Small intestine (tissue), 7 donors: ENCODE data around the gene GRIK2. TPM values are rescaled to one million over a fixed set of nuclear protein-coding genes. Genes with fewer than 3 reads are reported as not detected.

Experiments
- DNase-seq, 2 donors: peaks; one replicate each; pipeline versions ENCODE4 v3.0.0 to v3.0.0-alpha.2; 2013
- FAIRE-seq: peaks from 2 replicates; lab custom pipeline; 2012; peaks lifted over from hg19 to GRCh38; lab: Jason Lieb, UNC
- H3K27ac ChIP-seq, 3 donors: one replicate each; pipeline ENCODE4 v1.5.1; 2013; ENCODE audit warnings: low read length in 2 of 3, mild to moderate bottlenecking in 2 of 3, control low read depth in 1 of 3, inconsistent platforms in 1 of 3, low read depth in 1 of 3, moderate library complexity in 1 of 3
- H3K27me3 ChIP-seq, 3 donors: one replicate each; pipeline ENCODE4 v1.6.1; 2013; ENCODE audit warnings: low read length in 3 of 3, inconsistent platforms in 1 of 3; ENCODE audit not compliant: control insufficient read depth in 3 of 3, insufficient read depth in 3 of 3
- H3K36me3 ChIP-seq, 3 donors: one replicate each; pipeline ENCODE4 v1.6.1; 2013; ENCODE audit warnings: low read length in 3 of 3, inconsistent platforms in 1 of 3, low read depth in 1 of 3, mild to moderate bottlenecking in 1 of 3, moderate library complexity in 1 of 3; ENCODE audit not compliant: control insufficient read depth in 3 of 3, insufficient read depth in 2 of 3
- H3K4me1 ChIP-seq, 3 donors: one replicate each; pipeline ENCODE4 v1.6.1; 2013; ENCODE audit warnings: low read length in 2 of 3, inconsistent platforms in 1 of 3, low read depth in 1 of 3, mild to moderate bottlenecking in 1 of 3, moderate library complexity in 1 of 3; ENCODE audit not compliant: control insufficient read depth in 3 of 3, insufficient read depth in 2 of 3
- H3K4me3 ChIP-seq, 3 donors: one replicate each; pipeline ENCODE4 v1.5.1; 2013; ENCODE audit warnings: low read length in 3 of 3, control low read depth in 1 of 3, inconsistent platforms in 1 of 3, low read depth in 1 of 3, mild to moderate bottlenecking in 1 of 3, moderate library complexity in 1 of 3
- H3K9me3 ChIP-seq, 2 donors: one replicate each; pipeline ENCODE4 v1.6.1; 2013; ENCODE audit warnings: low read depth in 1 of 2, low read length in 1 of 2; ENCODE audit not compliant: control insufficient read depth in 2 of 2, insufficient read depth in 1 of 2
- WGBS, 3 donors: extraction: QIAGEN DNeasy Blood & Tissue Kit; methylation state at CpG; one replicate each; pipeline ENCODE4 v1.1.7; 2013; 5-methylcytosine and 5-hydroxymethylcytosine counted together
- polyA plus RNA-seq, 4 donors: library from polyadenylated mRNA; stranded (reverse) in 3 of 4; unstranded in 1 of 4; fragments of 200-250 nt in 3 of 4; fragments of 120-200 nt in 1 of 4; gene quantifications; one replicate each; pipeline versions ENCODE4 v1.2.1 to v1.2.3, GENCODE V29; 2013
- donor health status: healthy with polysubstance abuse.
- donor health status: control.
- donor health status: control.
- donor health status: Bipolar disorder and iron deficiency.
- donor health status: healthy.

GRIK2 gene
- polyA plus RNA-seq, 4 donors, result 0.27 to 1.4 (median 0.54) TPM; not detected in 1

DNA sequence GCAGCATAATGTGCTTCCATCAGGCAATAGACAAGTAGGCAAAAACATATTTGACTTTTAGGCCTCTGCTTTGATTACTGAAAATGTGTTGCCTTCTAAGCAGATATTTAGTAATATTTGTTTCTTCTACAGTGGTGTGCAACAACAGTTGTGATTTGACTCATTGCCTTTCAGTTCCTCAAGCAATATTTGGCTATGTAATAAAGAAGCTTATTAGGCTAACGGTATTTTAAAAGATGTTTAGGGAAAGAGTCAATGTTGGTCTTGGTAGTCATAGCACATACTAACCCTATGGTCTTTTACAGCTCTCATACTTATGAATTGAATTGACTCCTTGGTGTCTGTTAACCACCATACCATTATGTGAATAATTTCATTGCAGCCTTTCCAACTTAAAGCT is 124.1 kb downstream of the GRIK2 start:
- Histone ChIP-seq H3K36me3 (no peaks in the 10 kb centered on the region), H3K27ac (no peak overlapping the region), H3K9me3 (no peaks in the 10 kb centered on the region), H3K4me1 (no peaks in the 10 kb centered on the region), H3K27me3 (no peaks in the 10 kb centered on the region), H3K4me3 (no peak overlapping the region)
- DNase-seq (no peak), FAIRE-seq (no peak)
- WGBS, 3 donors, result 73 to 86% (median 77%) methylated on average over 1 of the region's 1 CpG

DNA sequence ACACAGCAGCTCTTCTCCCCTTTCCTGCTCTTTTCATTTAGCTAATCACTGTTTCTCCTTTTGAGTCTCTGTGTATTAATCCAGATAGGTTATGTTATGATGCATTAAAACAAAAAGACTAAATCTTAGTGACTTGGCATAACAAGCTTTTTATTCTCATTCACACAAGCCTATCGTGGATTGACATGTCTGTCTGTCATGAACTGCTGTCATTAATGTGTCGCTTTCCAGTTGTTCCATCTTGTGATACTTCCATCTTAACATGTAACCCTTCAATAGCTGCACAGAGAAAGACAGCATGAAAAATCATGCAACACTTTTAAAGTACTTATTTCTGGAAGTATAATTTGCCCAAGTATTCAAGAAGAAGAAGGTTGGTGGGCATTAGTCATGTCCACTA is 128.7 kb downstream of the GRIK2 start:
- WGBS, 3 donors, result 79 to 82% (median 80%) methylated on average over 2 of the region's 2 CpGs

DNA sequence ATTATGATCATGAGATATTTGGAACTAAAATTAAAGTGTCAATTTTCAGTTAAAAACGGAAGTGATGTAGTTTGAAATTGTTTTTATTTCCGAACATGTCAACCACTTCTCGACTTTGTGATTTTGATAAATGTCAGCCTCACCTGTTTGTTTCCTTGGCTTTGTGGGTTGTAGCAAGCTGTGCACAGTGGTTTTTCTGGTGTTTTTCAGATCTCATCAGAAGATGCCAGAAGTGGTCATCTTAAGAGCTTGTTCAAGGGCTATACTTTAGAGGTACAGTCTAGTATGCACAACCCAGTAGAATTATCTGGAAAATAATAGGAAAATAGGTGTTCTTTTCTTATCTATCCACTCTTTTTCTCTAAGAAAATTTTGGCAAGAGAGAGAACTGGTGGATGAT is 134.0 kb downstream of the GRIK2 start:
- no peaks in the 10 kb centered on the region for H3K27me3 ChIP-seq
- WGBS, 3 donors, result 79 to 90% (median 80%) methylated on average over 3 of the region's 3 CpGs

More for the DNA sequence above, 128.7 kb downstream of the GRIK2 start:
- H3K4me1 ChIP-seq, result no peaks in the 10 kb centered on the region
- H3K27me3 ChIP-seq, result no peaks in the 10 kb centered on the region
- no peak overlapping the region for H3K27ac ChIP-seq
- H3K9me3 ChIP-seq, result no peaks in the 10 kb centered on the region
- H3K4me3 ChIP-seq, result no peak overlapping the region
- FAIRE-seq (no peak), DNase-seq (no peak)
- no peaks in the 10 kb centered on the region for H3K36me3 ChIP-seq

DNA sequence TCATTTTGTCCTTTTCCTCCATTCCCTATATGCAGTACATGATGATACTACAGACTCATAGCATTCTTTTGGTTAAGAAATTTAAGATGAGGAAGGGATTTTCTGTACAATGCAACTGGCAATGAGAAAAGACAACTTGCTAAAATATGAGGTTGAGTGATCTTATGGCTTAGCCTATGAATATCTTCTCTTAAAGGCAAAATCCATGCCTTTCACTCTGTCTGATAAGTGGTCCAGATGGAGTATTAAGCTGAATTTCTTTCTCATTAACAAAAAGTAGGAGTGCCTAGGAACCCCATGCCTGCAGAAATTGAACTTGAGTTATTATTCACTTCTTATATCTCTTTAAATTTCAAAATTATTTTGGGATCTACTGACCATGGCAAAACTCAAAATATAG is 135.3 kb downstream of the GRIK2 start:
- Histone ChIP-seq H3K27me3 (no peaks in the 10 kb centered on the region), H3K36me3 (no peaks in the 10 kb centered on the region), H3K9me3 (no peaks in the 10 kb centered on the region), H3K4me3 (no peak overlapping the region), H3K4me1 (no peaks in the 10 kb centered on the region), H3K27ac (no peak overlapping the region)
- FAIRE-seq (no peak), DNase-seq (no peak)

More for the DNA sequence above, 134.0 kb downstream of the GRIK2 start:
- no peak overlapping the region for H3K27ac ChIP-seq
- H3K36me3 ChIP-seq, result no peaks in the 10 kb centered on the region
- FAIRE-seq (no peak), DNase-seq (no peak)
- H3K4me1 ChIP-seq, result no peaks in the 10 kb centered on the region
- no peak overlapping the region for H3K4me3 ChIP-seq
- H3K9me3 ChIP-seq, result no peaks in the 10 kb centered on the region

DNA sequence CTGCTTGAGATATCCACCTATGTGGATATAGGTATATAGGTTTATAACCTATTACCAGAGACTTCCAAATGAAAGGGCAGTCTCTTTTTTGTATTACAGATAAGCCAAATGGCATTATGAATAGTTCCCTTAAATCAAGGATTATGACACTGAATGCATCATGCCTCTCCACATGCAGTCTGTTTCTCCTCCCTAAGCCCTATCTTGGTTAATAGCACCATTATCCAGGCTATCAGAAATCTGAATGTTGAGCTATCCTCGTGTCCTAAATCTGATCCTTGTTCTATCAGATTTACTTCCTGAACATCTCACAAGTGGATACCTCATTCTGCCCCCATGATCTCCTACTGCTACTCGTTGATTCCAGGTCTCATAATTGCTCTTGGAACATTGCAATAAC is 138.0 kb downstream of the GRIK2 start:
- DNase-seq, result no peak
- Histone ChIP-seq H3K4me3 (no peak overlapping the region), H3K4me1 (no peaks in the 10 kb centered on the region), H3K27me3 (no peaks in the 10 kb centered on the region), H3K27ac (no peak overlapping the region), H3K36me3 (no peaks in the 10 kb centered on the region), H3K9me3 (no peaks in the 10 kb centered on the region)
- FAIRE-seq, result no peak
- 44 to 64% (median 55%) methylated on average over 2 of the region's 2 CpGs for WGBS, 3 donors

DNA sequence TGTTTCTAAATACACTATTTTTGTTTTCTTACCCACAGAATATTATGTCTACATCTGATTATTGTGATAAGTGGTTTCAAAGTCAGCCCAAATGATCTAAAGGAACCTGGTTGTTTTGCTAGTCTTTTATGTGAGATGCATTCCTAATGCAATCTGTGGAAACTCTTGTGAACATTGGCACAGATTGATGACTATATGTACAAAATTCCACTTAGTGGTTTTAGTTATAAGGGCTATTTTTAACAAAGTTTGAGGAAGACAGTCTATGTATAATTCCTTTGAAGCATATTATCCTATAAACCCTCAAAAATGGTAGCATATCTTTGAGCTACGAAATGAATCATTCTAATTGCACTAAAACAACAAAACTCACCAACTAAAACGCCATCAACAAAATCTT is 140.9 kb downstream of the GRIK2 start:
- Histone ChIP-seq H3K36me3 (no peaks in the 10 kb centered on the region), H3K4me1 (no peaks in the 10 kb centered on the region), H3K27ac (no peak overlapping the region), H3K27me3 (no peaks in the 10 kb centered on the region), H3K9me3 (no peaks in the 10 kb centered on the region), H3K4me3 (no peak overlapping the region)
- WGBS, 3 donors, result 57 to 78% (median 77%) methylated on average over 2 of the region's 2 CpGs
- no peak for FAIRE-seq
- no peak for DNase-seq

DNA sequence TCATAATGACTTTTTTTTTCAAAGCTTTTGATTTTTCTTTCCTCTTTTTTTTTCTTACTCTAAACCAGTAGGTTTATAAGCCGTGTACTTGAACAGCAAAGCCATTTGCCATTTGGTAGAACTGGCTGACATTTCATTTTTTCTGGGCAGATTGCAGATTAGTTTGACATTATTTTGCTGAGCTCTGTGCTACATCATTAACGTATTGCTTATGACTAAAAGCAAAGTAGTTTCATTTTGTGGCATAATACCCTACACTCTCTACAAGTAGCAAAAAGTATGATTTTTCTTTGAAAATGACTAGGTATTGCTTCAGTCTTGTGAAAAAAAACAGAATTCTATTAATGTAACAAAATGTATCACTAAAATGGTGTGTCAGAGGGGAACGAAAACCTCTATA is 141.3 kb downstream of the GRIK2 start:
- 57 to 72% (median 64%) methylated on average over 3 of the region's 3 CpGs for WGBS, 3 donors
- FAIRE-seq, result no peak

DNA sequence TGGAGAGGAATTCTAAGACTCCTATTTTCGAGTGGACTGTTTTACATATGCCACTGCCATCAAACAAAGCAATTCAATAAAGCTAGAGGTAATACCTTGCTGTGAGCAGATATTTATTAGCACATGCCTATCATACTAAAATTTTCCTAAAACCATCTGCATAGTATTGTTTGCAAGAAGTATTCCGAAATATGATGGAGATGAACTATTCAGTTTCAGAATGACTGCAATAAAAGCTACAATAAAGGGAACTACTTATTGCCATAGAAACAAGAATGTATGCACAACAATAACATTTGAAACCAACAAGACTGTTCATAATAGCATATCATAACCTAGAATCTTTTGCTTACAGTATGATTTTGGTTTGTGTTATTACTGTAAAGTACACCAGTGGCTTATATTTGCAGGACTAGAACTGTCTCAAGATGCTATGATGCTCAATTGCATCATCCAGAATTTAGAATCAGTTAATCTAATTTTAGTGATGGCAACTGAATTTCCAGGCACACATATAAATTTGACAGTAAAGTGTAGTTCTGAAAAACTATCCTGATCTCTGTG is 144.3 kb downstream of the GRIK2 start:
- WGBS, 3 donors, result 41 to 54% (median 49%) methylated on average over 2 of the region's 2 CpGs
- H3K4me1 ChIP-seq, result no peaks in the 10 kb centered on the region
- H3K9me3 ChIP-seq, result no peaks in the 10 kb centered on the region
- no peak overlapping the region for H3K27ac ChIP-seq
- DNase-seq, result no peak
- no peaks in the 10 kb centered on the region for H3K36me3 ChIP-seq
- no peak for FAIRE-seq
- no peaks in the 10 kb centered on the region for H3K27me3 ChIP-seq
- no peak overlapping the region for H3K4me3 ChIP-seq

More for the DNA sequence above, 141.3 kb downstream of the GRIK2 start:
- no peak overlapping the region for H3K27ac ChIP-seq
- H3K4me3 ChIP-seq, result no peak overlapping the region
- H3K4me1 ChIP-seq, result no peaks in the 10 kb centered on the region
- DNase-seq, result no peak
- no peaks in the 10 kb centered on the region for H3K9me3 ChIP-seq
- no peaks in the 10 kb centered on the region for H3K36me3 ChIP-seq
- H3K27me3 ChIP-seq, result no peaks in the 10 kb centered on the region
